ENCODE data around the gene HIVEP1. TPM values are rescaled to one million over a fixed set of nuclear protein-coding genes. Genes with fewer than 3 reads are reported as not detected.

Gene HIVEP1
- total RNA-seq, 4 donors from 2014 or later = 14.9 to 30.6 (median 22.2) TPM

DNA sequence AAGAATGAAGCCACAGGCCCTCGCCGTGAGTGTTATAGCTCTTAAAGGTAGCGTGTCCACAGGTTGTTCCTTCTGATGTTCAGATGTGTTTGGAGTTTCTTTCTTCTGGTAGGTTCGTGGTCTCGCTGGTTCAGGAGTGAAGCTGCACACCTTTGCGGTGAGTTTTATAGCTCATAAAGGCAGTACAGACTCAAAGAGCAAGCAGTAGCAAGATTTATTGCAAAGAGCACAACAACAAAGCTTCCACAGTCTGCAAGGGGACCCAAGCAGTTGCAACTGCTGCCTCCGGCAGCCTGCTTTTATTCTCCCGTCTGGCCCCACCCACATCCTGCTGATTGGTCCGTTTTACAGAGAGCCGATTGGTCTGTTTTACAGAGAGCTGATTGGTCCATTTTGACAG, 5.2 kb downstream of the HIVEP1 start:
- no peaks in the 10 kb centered on the region for H3K27me3 ChIP-seq
- no peak for DNase-seq (ENCODE audit: low spot score in 2 of 2)
- no peak overlapping the region for H3K27ac ChIP-seq
- H3K4me3 ChIP-seq = no peak overlapping the region
- WGBS, 2 donors = 90 to 98% methylated on average over 10 of the region's 10 CpGs
- peaks cover 0 to 43% (median 0%) of the 10 kb centered on the region in 3 donors for H3K36me3 ChIP-seq
- no peak for TF ChIP-seq POLR2A (IDR thresholded peaks at IDR 0.05)
- TF ChIP-seq EP300 (IDR thresholded peaks at IDR 0.05) = no peak
- TF ChIP-seq, protein P1, sequence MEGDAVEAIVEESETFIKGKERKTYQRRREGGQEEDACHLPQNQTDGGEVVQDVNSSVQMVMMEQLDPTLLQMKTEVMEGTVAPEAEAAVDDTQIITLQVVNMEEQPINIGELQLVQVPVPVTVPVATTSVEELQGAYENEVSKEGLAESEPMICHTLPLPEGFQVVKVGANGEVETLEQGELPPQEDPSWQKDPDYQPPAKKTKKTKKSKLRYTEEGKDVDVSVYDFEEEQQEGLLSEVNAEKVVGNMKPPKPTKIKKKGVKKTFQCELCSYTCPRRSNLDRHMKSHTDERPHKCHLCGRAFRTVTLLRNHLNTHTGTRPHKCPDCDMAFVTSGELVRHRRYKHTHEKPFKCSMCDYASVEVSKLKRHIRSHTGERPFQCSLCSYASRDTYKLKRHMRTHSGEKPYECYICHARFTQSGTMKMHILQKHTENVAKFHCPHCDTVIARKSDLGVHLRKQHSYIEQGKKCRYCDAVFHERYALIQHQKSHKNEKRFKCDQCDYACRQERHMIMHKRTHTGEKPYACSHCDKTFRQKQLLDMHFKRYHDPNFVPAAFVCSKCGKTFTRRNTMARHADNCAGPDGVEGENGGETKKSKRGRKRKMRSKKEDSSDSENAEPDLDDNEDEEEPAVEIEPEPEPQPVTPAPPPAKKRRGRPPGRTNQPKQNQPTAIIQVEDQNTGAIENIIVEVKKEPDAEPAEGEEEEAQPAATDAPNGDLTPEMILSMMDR (IDR thresholded peaks at IDR 0.05) = no peak
- peaks cover 0 to 13% (median 7%) of the 10 kb centered on the region in 4 donors for H3K4me1 ChIP-seq
- no peaks in the 10 kb centered on the region for H3K9me3 ChIP-seq

DNA sequence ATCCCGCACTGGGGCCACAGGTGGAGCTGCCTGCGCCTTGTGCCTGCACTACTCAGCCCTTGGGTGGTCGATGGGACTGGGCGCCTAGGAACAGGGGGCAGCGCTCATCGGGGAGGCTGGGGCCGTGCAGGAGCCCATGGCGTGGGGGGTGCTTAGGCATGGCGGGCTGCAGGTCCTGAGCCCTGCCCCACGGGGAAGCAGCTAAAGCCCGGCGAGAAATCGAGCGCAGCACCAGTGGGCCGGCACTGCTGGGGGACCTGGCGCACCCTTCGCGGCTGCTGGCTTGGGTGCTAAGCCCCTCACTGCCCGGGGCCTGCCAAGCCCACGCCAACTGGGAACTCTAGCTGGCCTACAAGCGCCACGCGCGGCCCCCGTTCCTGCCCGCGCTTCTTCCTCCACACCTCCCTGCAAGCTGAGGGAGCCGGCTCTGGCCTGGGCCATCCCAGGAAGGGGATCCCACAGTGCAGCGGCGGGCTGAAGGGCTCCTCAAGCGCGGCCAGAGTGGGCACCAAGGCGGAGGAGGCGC, 5.8 kb downstream of the HIVEP1 start:
- Histone ChIP-seq H3K27me3 (no peaks in the 10 kb centered on the region), H3K27ac (no peak overlapping the region), H3K4me1 (peaks cover 0 to 20% (median 7%) of the 10 kb centered on the region in 4 donors), H3K4me3 (no peak overlapping the region), H3K36me3 (peaks cover 0 to 43% (median 0%) of the 10 kb centered on the region in 3 donors), H3K9me3 (no peaks in the 10 kb centered on the region)
- no peak for DNase-seq (ENCODE audit: low spot score in 2 of 2)
- TF ChIP-seq EP300 (IDR thresholded peaks at IDR 0.05) (no peak), POLR2A (IDR thresholded peaks at IDR 0.05) (no peak)
- TF ChIP-seq, protein P1 (IDR thresholded peaks at IDR 0.05) = no peak
- WGBS, 2 donors = 95% methylated on average over 29 to 31 of the region's 34 CpGs

DNA sequence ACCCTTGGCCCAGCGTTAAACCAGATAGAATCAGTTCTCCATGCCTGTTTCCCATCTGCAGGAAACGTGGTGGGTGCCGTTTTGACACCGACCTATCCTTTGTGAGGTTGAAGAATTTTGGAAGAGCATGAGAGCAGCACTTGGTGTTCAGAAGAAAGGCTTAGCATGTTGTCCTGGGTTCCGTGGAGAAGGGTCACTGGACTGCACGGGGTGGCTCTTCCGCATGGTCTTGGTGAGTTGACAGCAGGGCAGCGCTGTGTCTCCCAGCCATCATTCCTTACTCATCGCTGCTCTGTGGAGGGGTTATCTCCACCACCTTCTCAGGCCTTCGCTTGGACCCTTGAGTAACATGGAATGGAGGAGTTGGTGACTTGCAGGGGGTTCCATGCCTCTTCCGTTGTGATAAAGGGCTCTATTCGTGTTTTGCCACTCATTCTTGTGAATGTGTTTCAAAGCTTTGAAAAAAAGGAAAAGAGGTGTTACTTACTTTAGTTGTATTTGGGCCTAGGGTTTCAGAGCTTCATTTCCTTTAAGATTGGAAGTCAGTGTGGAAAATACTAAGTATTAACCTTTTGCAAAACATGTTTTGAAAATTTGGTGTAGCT, 8.2 kb downstream of the HIVEP1 start:
- no peak for DNase-seq (ENCODE audit: low spot score in 2 of 2)
- Histone ChIP-seq H3K27ac (peak overlapping the region in 1 of 4 donors; percentile 36), H3K4me3 (no peak overlapping the region), H3K36me3 (peaks cover 0 to 43% (median 0%) of the 10 kb centered on the region in 3 donors), H3K9me3 (no peaks in the 10 kb centered on the region), H3K27me3 (no peaks in the 10 kb centered on the region), H3K4me1 (peaks cover 0 to 23% (median 0%) of the 10 kb centered on the region in 4 donors)
- TF ChIP-seq, protein P1 (IDR thresholded peaks at IDR 0.05) = no peak
- no peak for TF ChIP-seq POLR2A (IDR thresholded peaks at IDR 0.05)
- no peak for TF ChIP-seq EP300 (IDR thresholded peaks at IDR 0.05)
- 87 to 93% methylated on average over 12 of the region's 12 CpGs for WGBS, 2 donors

DNA sequence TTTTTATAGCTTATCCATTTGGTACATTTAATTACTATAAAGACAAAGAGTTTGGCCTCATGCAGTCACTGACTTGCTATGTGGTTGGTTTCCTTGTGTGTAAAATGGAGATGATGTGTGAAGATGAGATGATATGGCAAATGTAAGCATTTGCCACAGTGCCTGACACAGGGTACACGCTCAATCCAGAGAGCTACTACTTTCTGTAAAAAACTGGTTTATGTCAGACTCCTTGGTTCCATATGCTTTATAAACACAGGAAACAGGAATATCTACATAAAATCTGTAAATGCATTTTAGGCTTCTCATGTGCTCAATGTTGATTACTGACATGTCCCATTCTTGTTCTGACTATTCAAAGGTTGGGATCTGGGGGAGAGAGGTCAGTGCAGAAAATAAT, 10.4 kb downstream of the HIVEP1 start:
- no peaks in the 10 kb centered on the region for H3K9me3 ChIP-seq
- peaks cover 0 to 34% (median 0%) of the 10 kb centered on the region in 3 donors for H3K36me3 ChIP-seq
- no peak for DNase-seq (ENCODE audit: low spot score in 2 of 2)
- H3K27me3 ChIP-seq = no peaks in the 10 kb centered on the region
- peaks cover 0 to 36% (median 0%) of the 10 kb centered on the region in 4 donors for H3K4me1 ChIP-seq
- no peak for TF ChIP-seq EP300 (IDR thresholded peaks at IDR 0.05)
- TF ChIP-seq, protein P1 (IDR thresholded peaks at IDR 0.05) = no peak
- no peak for TF ChIP-seq POLR2A (IDR thresholded peaks at IDR 0.05)
- H3K27ac ChIP-seq = peak overlapping the region in 1 of 4 donors; percentile 46
- no peak overlapping the region for H3K4me3 ChIP-seq
- WGBS, 2 donors = 96 to 100% methylated on average over 1 of the region's 1 CpG

DNA sequence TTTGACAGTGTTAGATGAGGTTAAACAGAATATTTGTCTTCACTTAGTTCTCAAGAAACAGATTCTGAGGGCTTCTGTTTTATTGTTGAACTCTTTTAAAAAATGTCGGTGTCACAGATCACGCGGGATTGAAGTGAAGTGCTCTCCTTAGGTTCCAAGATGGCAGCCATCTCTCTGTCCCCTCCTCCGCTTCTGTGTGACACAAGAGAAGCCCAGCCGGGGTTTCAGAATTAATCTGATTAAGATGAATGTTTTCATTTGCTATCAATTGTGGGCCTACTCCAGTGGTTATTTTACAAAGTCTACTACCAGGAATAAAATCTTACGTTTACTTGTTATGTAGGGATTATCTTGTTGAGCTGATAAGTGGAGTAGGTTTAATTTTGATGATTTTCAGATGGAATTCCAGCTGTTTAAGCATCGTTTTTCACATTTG, 10.9 kb downstream of the HIVEP1 start:
- WGBS, 2 donors = 76 to 83% methylated on average over 7 of the region's 7 CpGs
- Histone ChIP-seq H3K4me3 (no peak overlapping the region), H3K27me3 (no peaks in the 10 kb centered on the region), H3K4me1 (peaks cover 0 to 36% (median 0%) of the 10 kb centered on the region in 4 donors), H3K9me3 (no peaks in the 10 kb centered on the region), H3K36me3 (peaks cover 0 to 34% (median 0%) of the 10 kb centered on the region in 3 donors), H3K27ac (peak overlapping the region in 1 of 4 donors; percentile 46)
- TF ChIP-seq, protein P1 (IDR thresholded peaks at IDR 0.05) = no peak
- TF ChIP-seq EP300 (IDR thresholded peaks at IDR 0.05) = no peak
- TF ChIP-seq POLR2A (IDR thresholded peaks at IDR 0.05) = no peak
- DNase-seq (ENCODE audit: low spot score in 2 of 2) = no peak
